ENCODE measurements around the gene METTL5. TPM values are rescaled to one million over a fixed set of nuclear protein-coding genes. Genes with fewer than 3 reads are reported as not detected.
"Not testable (repeated sequence)": the region's sequence is repeated elsewhere in the genome, so short reads cannot be mapped to it uniquely, and the experiment has no call there.

METTL5 gene
- total and polyA plus RNA-seq, 4 donors = 45.8 to 245 (median 68.5) TPM

DNA sequence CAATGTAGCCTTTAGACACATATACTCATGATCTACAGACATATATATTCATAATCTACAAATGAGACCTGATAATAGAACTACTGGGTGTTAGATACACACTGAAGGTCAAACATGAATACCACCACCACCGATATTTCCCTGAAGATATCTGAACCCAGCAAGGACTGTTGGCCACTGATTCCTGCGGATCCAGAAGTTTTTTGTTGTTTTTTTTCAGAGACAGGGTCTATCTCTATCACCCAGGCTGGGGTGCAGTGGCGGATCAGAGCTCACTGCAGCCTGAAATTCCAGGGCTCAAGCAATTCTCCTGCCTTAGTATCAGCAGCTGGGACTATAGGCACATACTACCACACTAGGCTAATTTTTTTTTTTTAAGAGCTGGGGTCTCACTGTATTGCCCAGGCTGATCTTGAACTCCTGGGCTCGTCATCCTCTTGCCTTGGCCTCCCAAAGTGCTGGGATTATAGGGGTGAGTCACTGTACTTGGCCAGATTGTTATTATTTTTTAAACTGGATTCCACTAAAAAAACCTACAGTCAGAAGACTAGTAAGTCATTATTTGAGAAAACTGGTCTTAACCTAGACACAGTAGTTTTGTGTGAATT, 1.8 kb downstream of the METTL5 start:
- intact Hi-C loops (cut with DNase I) = loop anchor here in 1 of 2 donors (10.0 kb wide), 1 partner anchor 52 kb away; no protein-coding TSS in a partner anchor
- H3K9me3 ChIP-seq (ENCODE audit: control insufficient read depth, low read length) = no peaks in the 10 kb centered on the region
- 67 to 69% methylated on average over 4 of the region's 4 CpGs for WGBS, 2 donors
- ATAC-seq (ENCODE audit: low FRiP score) (no peak), DNase-seq (no peak)
- no peaks in the 10 kb centered on the region for H3K27me3 ChIP-seq (ENCODE audit: control insufficient read depth in 1 of 2, insufficient read depth in 2 of 2, low read length in 1 of 2)
- H3K27ac ChIP-seq (ENCODE audit: low read depth in 1 of 2, low read length in 2 of 2) = peak overlapping the region in 1 of 2 donors; percentile 51
- peaks cover 0 to 7% of the 10 kb centered on the region in 2 donors for H3K36me3 ChIP-seq (ENCODE audit: control insufficient read depth in 1 of 2, insufficient read depth in 2 of 2, low read length in 1 of 2)
- H3K4me3 ChIP-seq (ENCODE audit: low read length in 2 of 2) = peak overlapping the region in 1 of 2 donors; percentile 14
- peaks cover 3% of the 10 kb centered on the region in 2 donors for H3K4me1 ChIP-seq (ENCODE audit: control insufficient read depth in 1 of 2, insufficient read depth in 2 of 2, low read length in 2 of 2)

DNA sequence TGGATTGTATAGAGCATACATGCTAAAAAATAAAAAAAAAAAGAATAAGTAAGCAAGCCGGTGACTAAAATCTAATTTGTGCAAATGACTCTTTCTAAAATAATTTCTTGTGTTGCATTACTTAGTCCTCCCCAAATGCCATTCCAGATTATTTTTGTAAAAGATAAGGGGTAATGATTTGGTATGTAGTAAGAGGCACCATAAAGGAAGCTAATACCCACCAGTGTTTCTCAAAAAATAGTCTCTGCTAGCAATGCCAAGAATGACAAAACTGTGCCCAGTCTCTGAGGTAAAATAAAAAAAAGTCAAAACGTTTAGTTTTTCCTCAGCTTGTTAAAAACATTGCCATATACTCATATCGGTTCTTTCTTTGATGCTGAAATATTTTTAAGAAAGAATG, 2.7 kb downstream of the METTL5 start:
- intact Hi-C loops (cut with DNase I) = loop anchor here in 1 of 2 donors (10.0 kb wide), 1 partner anchor 53 kb away; no protein-coding TSS in a partner anchor
- DNase-seq (no peak), ATAC-seq (ENCODE audit: low FRiP score) (no peak)
- Histone ChIP-seq H3K27ac (ENCODE audit: low read depth in 1 of 2, low read length in 2 of 2) (no peak overlapping the region), H3K36me3 (ENCODE audit: control insufficient read depth in 1 of 2, insufficient read depth in 2 of 2, low read length in 1 of 2) (peaks cover 0 to 7% of the 10 kb centered on the region in 2 donors), H3K4me3 (ENCODE audit: low read length in 2 of 2) (no peak overlapping the region), H3K4me1 (ENCODE audit: control insufficient read depth in 1 of 2, insufficient read depth in 2 of 2, low read length in 2 of 2) (peaks cover 3% of the 10 kb centered on the region in 2 donors), H3K27me3 (ENCODE audit: control insufficient read depth in 1 of 2, insufficient read depth in 2 of 2, low read length in 1 of 2) (no peaks in the 10 kb centered on the region), H3K9me3 (ENCODE audit: control insufficient read depth, low read length) (no peaks in the 10 kb centered on the region)
- 3 to 4% methylated on average over 3 of the region's 3 CpGs for WGBS, 2 donors

DNA sequence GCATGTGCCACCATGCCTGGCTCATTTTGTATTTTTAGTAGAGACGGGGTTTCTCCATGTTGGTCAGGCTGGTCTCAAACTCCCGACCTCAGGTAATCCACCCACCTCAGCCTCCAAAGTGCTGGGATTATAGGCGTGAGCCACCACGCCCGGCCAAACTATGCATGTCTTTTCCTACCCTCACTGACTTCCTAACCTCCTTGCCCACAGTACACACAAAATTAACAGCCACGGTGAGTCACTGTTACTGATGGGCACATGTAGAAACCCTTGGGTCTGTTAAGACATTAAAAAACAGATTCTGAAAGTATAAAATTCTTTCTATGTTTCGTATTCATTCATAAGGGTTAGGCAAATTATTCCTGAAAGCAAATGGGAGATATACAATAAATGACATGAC, 4.6 kb downstream of the METTL5 start:
- not testable (repeated sequence) for DNase-seq; H3K4me1 ChIP-seq (ENCODE audit: control insufficient read depth in 1 of 2, insufficient read depth in 2 of 2, low read length in 2 of 2); H3K27me3 ChIP-seq (ENCODE audit: control insufficient read depth in 1 of 2, insufficient read depth in 2 of 2, low read length in 1 of 2); ATAC-seq (ENCODE audit: low FRiP score); H3K4me3 ChIP-seq (ENCODE audit: low read length in 2 of 2); H3K27ac ChIP-seq (ENCODE audit: low read depth in 1 of 2, low read length in 2 of 2); H3K36me3 ChIP-seq (ENCODE audit: control insufficient read depth in 1 of 2, insufficient read depth in 2 of 2, low read length in 1 of 2); H3K9me3 ChIP-seq (ENCODE audit: control insufficient read depth, low read length)
- 75 to 78% methylated on average over 7 of the region's 7 CpGs for whole genome bisulfite sequencing, 2 donors
- intact Hi-C loops (cut with DNase I) = loop anchor here in 1 of 2 donors (10.0 kb wide), 1 partner anchor 55 kb away; no protein-coding TSS in a partner anchor

DNA sequence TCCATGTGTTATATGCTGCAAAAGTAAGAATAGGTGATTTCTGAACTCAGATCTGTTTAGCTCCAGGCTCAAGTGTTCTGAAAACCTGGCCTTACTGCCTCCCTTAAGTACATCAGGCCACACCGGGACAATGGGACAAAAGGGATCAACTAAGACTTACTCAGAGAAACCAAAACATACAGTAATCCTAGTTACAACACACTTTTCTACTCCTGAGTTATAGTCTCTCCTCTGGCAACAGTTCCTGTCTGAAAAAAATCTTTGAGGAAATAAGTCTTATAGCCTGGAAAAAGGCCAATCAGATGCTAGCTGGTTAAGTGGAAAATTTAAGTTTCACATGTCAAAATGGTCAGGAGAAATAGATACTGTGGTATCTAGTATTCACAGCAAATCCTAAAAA, 5.6 kb downstream of the METTL5 start:
- Histone ChIP-seq H3K9me3 (ENCODE audit: control insufficient read depth, low read length) (no peaks in the 10 kb centered on the region), H3K27ac (ENCODE audit: low read depth in 1 of 2, low read length in 2 of 2) (peak overlapping the region in 1 of 2 donors; percentile 22), H3K4me3 (ENCODE audit: low read length in 2 of 2) (no peak overlapping the region), H3K4me1 (ENCODE audit: control insufficient read depth in 1 of 2, insufficient read depth in 2 of 2, low read length in 2 of 2) (peaks cover 3 to 5% of the 10 kb centered on the region in 2 donors), H3K27me3 (ENCODE audit: control insufficient read depth in 1 of 2, insufficient read depth in 2 of 2, low read length in 1 of 2) (no peaks in the 10 kb centered on the region), H3K36me3 (ENCODE audit: control insufficient read depth in 1 of 2, insufficient read depth in 2 of 2, low read length in 1 of 2) (peaks cover 0 to 7% of the 10 kb centered on the region in 2 donors)
- 77 to 84% methylated on average over 1 of the region's 1 CpG for WGBS, 2 donors
- intact Hi-C loops (cut with DNase I) = no loop called here
- DNase-seq = no peak
- ATAC-seq (ENCODE audit: low FRiP score) = no peak

GRCh38 chr2:169818241-169818640, 6.5 kb downstream of the METTL5 start:
- H3K4me1 ChIP-seq (ENCODE audit: control insufficient read depth in 1 of 2, insufficient read depth in 2 of 2, low read length in 2 of 2) = peaks cover 3 to 5% of the 10 kb centered on the region in 2 donors
- H3K27me3 ChIP-seq (ENCODE audit: control insufficient read depth in 1 of 2, insufficient read depth in 2 of 2, low read length in 1 of 2) = no peaks in the 10 kb centered on the region
- no peak overlapping the region for H3K4me3 ChIP-seq (ENCODE audit: low read length in 2 of 2)
- no peak overlapping the region for H3K27ac ChIP-seq (ENCODE audit: low read depth in 1 of 2, low read length in 2 of 2)
- DNase-seq = no peak
- H3K36me3 ChIP-seq (ENCODE audit: control insufficient read depth in 1 of 2, insufficient read depth in 2 of 2, low read length in 1 of 2) = peaks cover 0 to 7% of the 10 kb centered on the region in 2 donors
- no peaks in the 10 kb centered on the region for H3K9me3 ChIP-seq (ENCODE audit: control insufficient read depth, low read length)
- intact Hi-C loops (cut with DNase I) = no loop called here
- ATAC-seq (ENCODE audit: low FRiP score) = no peak

- WGBS, 2 donors = 96 to 98% methylated on average over 6 of the region's 6 CpGs
- H3K36me3 ChIP-seq (ENCODE audit: control insufficient read depth in 1 of 2, insufficient read depth in 2 of 2, low read length in 1 of 2); H3K4me3 ChIP-seq (ENCODE audit: low read length in 2 of 2); DNase-seq; H3K27ac ChIP-seq (ENCODE audit: low read depth in 1 of 2, low read length in 2 of 2); H3K9me3 ChIP-seq (ENCODE audit: control insufficient read depth, low read length); intact Hi-C loops (cut with DNase I); ATAC-seq (ENCODE audit: low FRiP score); H3K4me1 ChIP-seq (ENCODE audit: control insufficient read depth in 1 of 2, insufficient read depth in 2 of 2, low read length in 2 of 2); H3K27me3 ChIP-seq (ENCODE audit: control insufficient read depth in 1 of 2, insufficient read depth in 2 of 2, low read length in 1 of 2): not testable (repeated sequence)
These were observed 7.3 kb downstream of the METTL5 start for GRCh38 chr2:169817369-169817768.

- H3K4me3 ChIP-seq (ENCODE audit: low read length in 2 of 2); DNase-seq; ATAC-seq (ENCODE audit: low FRiP score); H3K27ac ChIP-seq (ENCODE audit: low read depth in 1 of 2, low read length in 2 of 2); intact Hi-C loops (cut with DNase I); H3K9me3 ChIP-seq (ENCODE audit: control insufficient read depth, low read length); H3K27me3 ChIP-seq (ENCODE audit: control insufficient read depth in 1 of 2, insufficient read depth in 2 of 2, low read length in 1 of 2); H3K36me3 ChIP-seq (ENCODE audit: control insufficient read depth in 1 of 2, insufficient read depth in 2 of 2, low read length in 1 of 2); H3K4me1 ChIP-seq (ENCODE audit: control insufficient read depth in 1 of 2, insufficient read depth in 2 of 2, low read length in 2 of 2): not testable (repeated sequence)
These were observed 7.7 kb downstream of the METTL5 start for GRCh38 chr2:169816961-169817360.

DNA sequence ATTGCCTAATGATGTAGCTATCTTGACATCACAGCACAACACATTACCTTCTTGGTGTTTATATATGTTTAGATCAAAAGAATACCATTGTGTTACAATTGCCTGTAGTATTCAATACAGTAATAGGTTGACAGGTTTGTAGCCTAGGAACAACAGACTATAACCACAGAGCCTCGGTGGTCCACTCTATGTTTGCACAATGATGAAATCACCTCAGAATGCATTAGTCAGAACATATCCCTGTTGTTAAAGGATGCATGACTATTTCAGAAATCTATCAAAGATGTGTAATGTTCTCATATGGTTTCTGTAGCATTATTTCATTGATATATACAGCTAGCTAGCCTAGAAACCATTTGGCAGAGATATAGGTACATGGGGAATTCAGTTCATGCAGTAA, 8.9 kb downstream of the METTL5 start:
- Histone ChIP-seq H3K4me3 (ENCODE audit: low read length in 2 of 2) (no peak overlapping the region), H3K27me3 (ENCODE audit: control insufficient read depth in 1 of 2, insufficient read depth in 2 of 2, low read length in 1 of 2) (no peaks in the 10 kb centered on the region), H3K4me1 (ENCODE audit: control insufficient read depth in 1 of 2, insufficient read depth in 2 of 2, low read length in 2 of 2) (peaks cover 0 to 5% of the 10 kb centered on the region in 2 donors), H3K9me3 (ENCODE audit: control insufficient read depth, low read length) (no peaks in the 10 kb centered on the region), H3K27ac (ENCODE audit: low read depth in 1 of 2, low read length in 2 of 2) (no peak overlapping the region), H3K36me3 (ENCODE audit: control insufficient read depth in 1 of 2, insufficient read depth in 2 of 2, low read length in 1 of 2) (peaks cover 0 to 9% of the 10 kb centered on the region in 2 donors)
- 0 to 7% methylated on average over 1 of the region's 1 CpG for WGBS, 2 donors
- DNase-seq (no peak), ATAC-seq (ENCODE audit: low FRiP score) (no peak)
- intact Hi-C loops (cut with DNase I) = no loop called here

DNA sequence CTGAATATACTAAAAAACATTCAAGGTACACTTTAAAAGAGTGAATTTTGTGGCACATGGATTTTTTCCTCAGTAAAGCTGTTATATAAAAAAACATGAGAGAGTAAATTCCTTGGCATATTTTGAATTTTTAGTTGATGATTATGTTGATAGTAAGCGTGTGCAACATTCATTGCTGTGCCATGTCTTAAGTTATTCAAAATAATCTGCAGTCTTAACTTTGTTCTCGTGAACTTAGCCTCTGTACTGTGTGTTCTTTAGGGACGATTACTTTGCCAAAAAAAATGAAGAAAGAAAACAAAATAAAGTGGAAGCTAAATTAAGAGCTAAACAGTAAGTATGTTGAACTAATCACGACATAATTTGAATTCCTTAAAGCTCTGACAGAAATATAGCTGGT, 16.5 kb downstream of the METTL5 start:
- Histone ChIP-seq H3K27ac (ENCODE audit: low read depth in 1 of 2, low read length in 2 of 2) (no peak overlapping the region), H3K36me3 (ENCODE audit: control insufficient read depth in 1 of 2, insufficient read depth in 2 of 2, low read length in 1 of 2) (peaks cover 0 to 2% of the 10 kb centered on the region in 2 donors), H3K4me3 (ENCODE audit: low read length in 2 of 2) (no peak overlapping the region), H3K27me3 (ENCODE audit: control insufficient read depth in 1 of 2, insufficient read depth in 2 of 2, low read length in 1 of 2) (no peaks in the 10 kb centered on the region), H3K4me1 (ENCODE audit: control insufficient read depth in 1 of 2, insufficient read depth in 2 of 2, low read length in 2 of 2) (peaks cover 0 to 2% of the 10 kb centered on the region in 2 donors), H3K9me3 (ENCODE audit: control insufficient read depth, low read length) (no peaks in the 10 kb centered on the region)
- 2 to 6% methylated on average over 4 of the region's 4 CpGs for WGBS, 2 donors
- intact Hi-C loops (cut with DNase I) = no loop called here
- ATAC-seq (ENCODE audit: low FRiP score) = no peak
- no peak for DNase-seq

Data from aorta (tissue), 5 donors.